Measurements from ENCODE around the gene TBK1. TPM values are rescaled to one million over a fixed set of nuclear protein-coding genes. Genes with fewer than 3 reads are reported as not detected.

Gene TBK1
- total RNA-seq: 10 to 100 TPM; 14.8 to 21.0 TPM

GRCh38 chr12:64451687-64452558, at the start of gene TBK1:
Gene TBK1, plus strand, starts transcription at chr12:64452120. Its CDS starts 3,751 bp downstream, at chr12:64455871.
- H3K27me3 ChIP-seq: no peaks in the 10 kb centered on the region
- H3K27ac ChIP-seq: peak within 1 kb of the TSS; percentile 93
- peak within 1 kb of the TSS; percentile 68 for H3K4me3 ChIP-seq
- no peaks in the 10 kb centered on the region for H3K4me1 ChIP-seq
- intact Hi-C loops (cut with DNase I): no loop called here
- no peaks in the 10 kb centered on the region for H3K36me3 ChIP-seq
- no peaks in the 10 kb centered on the region for H3K9me3 ChIP-seq
- peak; percentile 90 for DNase-seq
- peak within 1 kb of the TSS; percentile 95 to 96 for H3K9ac ChIP-seq (ENCODE audit: low read depth in 2 of 2, low read length in 2 of 2)
- TF ChIP-seq, protein P1, sequence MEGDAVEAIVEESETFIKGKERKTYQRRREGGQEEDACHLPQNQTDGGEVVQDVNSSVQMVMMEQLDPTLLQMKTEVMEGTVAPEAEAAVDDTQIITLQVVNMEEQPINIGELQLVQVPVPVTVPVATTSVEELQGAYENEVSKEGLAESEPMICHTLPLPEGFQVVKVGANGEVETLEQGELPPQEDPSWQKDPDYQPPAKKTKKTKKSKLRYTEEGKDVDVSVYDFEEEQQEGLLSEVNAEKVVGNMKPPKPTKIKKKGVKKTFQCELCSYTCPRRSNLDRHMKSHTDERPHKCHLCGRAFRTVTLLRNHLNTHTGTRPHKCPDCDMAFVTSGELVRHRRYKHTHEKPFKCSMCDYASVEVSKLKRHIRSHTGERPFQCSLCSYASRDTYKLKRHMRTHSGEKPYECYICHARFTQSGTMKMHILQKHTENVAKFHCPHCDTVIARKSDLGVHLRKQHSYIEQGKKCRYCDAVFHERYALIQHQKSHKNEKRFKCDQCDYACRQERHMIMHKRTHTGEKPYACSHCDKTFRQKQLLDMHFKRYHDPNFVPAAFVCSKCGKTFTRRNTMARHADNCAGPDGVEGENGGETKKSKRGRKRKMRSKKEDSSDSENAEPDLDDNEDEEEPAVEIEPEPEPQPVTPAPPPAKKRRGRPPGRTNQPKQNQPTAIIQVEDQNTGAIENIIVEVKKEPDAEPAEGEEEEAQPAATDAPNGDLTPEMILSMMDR (IDR thresholded peaks at IDR 0.05): no peak

GRCh38 chr12:64402181-64402580, 49.7 kb upstream of the TBK1 start:
- no peaks in the 10 kb centered on the region for H3K36me3 ChIP-seq
- intact Hi-C loops (cut with DNase I): no loop called here
- H3K4me3 ChIP-seq: no peak overlapping the region
- H3K9me3 ChIP-seq: no peaks in the 10 kb centered on the region
- H3K9ac ChIP-seq (ENCODE audit: low read depth in 2 of 2, low read length in 2 of 2): no peak overlapping the region
- DNase-seq: no peak
- H3K4me1 ChIP-seq: peaks cover 4% of the 10 kb centered on the region
- TF ChIP-seq, protein P1 (IDR thresholded peaks at IDR 0.05): no peak
- H3K27ac ChIP-seq: no peak overlapping the region
- no peaks in the 10 kb centered on the region for H3K27me3 ChIP-seq

- H3K4me1 ChIP-seq: peaks cover 4% of the 10 kb centered on the region
- no peaks in the 10 kb centered on the region for H3K9me3 ChIP-seq
- peak within 1 kb of the TSS; percentile 93 for H3K4me3 ChIP-seq
- peak; percentile 93 for DNase-seq
- H3K36me3 ChIP-seq: no peaks in the 10 kb centered on the region
- intact Hi-C loops (cut with DNase I): no loop called here
- H3K27ac ChIP-seq: peak within 1 kb of the TSS; percentile 99
- peak within 1 kb of the TSS; percentile 81 to 91 for H3K9ac ChIP-seq (ENCODE audit: low read depth in 2 of 2, low read length in 2 of 2)
- TF ChIP-seq, protein P1 (IDR thresholded peaks at IDR 0.05): no peak
- H3K27me3 ChIP-seq: no peaks in the 10 kb centered on the region
Measured at GRCh38 chr12:64403707-64404469, 48.0 kb upstream of the TBK1 start, which contains the start of gene XPOT. Gene XPOT, plus strand, starts transcription at chr12:64404392. Its CDS starts 5,644 bp downstream, at chr12:64410036.

DNA sequence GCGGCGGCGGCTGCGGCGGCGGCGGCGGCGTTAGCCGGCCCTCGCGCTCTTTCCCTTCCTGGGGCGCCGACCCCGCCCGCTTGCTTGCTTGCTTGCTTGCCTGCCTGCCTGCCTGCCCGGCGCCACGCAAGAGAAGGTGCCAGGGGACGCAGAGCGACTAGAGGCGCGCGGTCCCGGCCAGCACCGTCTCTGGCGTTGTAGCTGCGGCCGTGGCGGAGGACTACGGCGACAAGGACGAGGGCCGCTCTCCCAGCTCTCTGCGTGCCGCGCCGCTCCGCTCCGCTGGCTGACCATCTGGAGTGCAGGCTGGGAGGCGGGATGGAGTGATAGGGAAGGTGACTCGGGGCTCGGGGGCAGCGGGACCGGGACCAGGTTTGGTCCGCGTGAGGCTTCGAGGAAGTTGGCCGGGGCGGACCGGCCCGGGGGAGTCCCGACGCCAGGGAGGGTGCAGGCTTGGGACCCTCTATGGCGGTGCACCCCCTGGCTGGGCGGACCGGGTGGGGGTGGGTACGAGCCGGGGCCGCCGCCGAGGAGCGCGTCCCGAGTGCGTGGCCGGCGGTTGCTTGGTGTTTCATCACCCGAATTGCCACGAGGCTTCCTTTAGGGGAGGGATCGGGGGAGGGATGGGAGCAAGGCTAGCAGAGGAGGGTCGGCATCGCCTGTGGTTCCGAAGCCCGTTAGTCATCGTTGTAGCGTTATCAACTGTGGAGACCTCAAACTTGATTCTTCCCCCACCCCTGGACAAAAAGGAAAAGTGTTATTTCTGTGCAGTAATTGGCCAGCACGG, 47.3 kb upstream of the TBK1 start:
- H3K4me1 ChIP-seq: peaks cover 4% of the 10 kb centered on the region
- H3K9ac ChIP-seq (ENCODE audit: low read depth in 2 of 2, low read length in 2 of 2): peak overlapping the region; percentile 81 to 91
- H3K27me3 ChIP-seq: no peaks in the 10 kb centered on the region
- no peaks in the 10 kb centered on the region for H3K36me3 ChIP-seq
- peak overlapping the region; percentile 93 for H3K4me3 ChIP-seq
- intact Hi-C loops (cut with DNase I): no loop called here
- H3K27ac ChIP-seq: peak overlapping the region; percentile 99
- H3K9me3 ChIP-seq: no peaks in the 10 kb centered on the region
- peak; percentile 57 for DNase-seq
- TF ChIP-seq, protein P1 (IDR thresholded peaks at IDR 0.05): no peak

All from colonic mucosa (tissue), 4 donors.